IMR-90 (cell line): ENCODE data around the gene FMNL1.

Experiments used
- BHLHE40 ChIP-seq: fragments of 150-350 bp; IDR thresholded peaks from 2 replicates; pipeline ENCODE4 v1.6.1; 2016; ENCODE audit warnings: mild to moderate bottlenecking, low read depth, low read length
- CTCF ChIP-seq: conservative IDR thresholded peaks from 2 replicates; pipeline ENCODE4 v1.5.1; 2012; ENCODE audit warnings: mild to moderate bottlenecking, low read depth, low read length, improper control_type of control experiment
- ELK1 ChIP-seq: fragments of 150-350 bp; IDR thresholded peaks from 2 replicates; pipeline ENCODE4 v1.6.1; 2016; ENCODE audit warnings: low read depth, mild to moderate bottlenecking, low read length, moderate library complexity, borderline replicate concordance
- MAZ ChIP-seq: IDR thresholded peaks from 2 replicates; pipeline ENCODE4 v1.6.1; 2012; ENCODE audit warnings: low read depth, mild to moderate bottlenecking, low read length, improper control_type of control experiment, moderate library complexity, borderline replicate concordance
- MXI1 ChIP-seq: IDR thresholded peaks from 2 replicates; pipeline ENCODE4 v1.6.1; 2012; ENCODE audit warnings: low read depth, mild to moderate bottlenecking, low read length, moderate library complexity, borderline replicate concordance
- POLR2A ChIP-seq: IDR thresholded peaks from 2 replicates; pipeline ENCODE4 v1.6.1; 2012; ENCODE audit warnings: mild to moderate bottlenecking, low read depth, low read length
- RAD21 ChIP-seq: IDR thresholded peaks from 2 replicates; pipeline ENCODE4 v1.6.1; 2012; ENCODE audit warnings: low read length, improper control_type of control experiment
- RFX5 ChIP-seq: IDR thresholded peaks from 2 replicates; pipeline ENCODE4 v1.8.0; 2012; ENCODE audit warnings: low read depth, mild to moderate bottlenecking, low read length, moderate library complexity
- SMC3 ChIP-seq: fragments of 150-350 bp; IDR thresholded peaks from 2 replicates; pipeline ENCODE4 v1.6.1; 2016; ENCODE audit warnings: low read depth, mild to moderate bottlenecking, antibody characterized with exemption, low read length, moderate library complexity
- USF2 ChIP-seq: fragments of 150-350 bp; IDR thresholded peaks from 2 replicates; pipeline ENCODE4 v1.6.1; 2017; ENCODE audit warnings: mild to moderate bottlenecking, antibody characterized with exemption, low read length, low read depth

- no peak for TF ChIP-seq MAZ
- no peak for TF ChIP-seq CTCF
- no peak for TF ChIP-seq SMC3
- TF ChIP-seq MXI1 = no peak
- TF ChIP-seq POLR2A = no peak
- peak; percentile 30; the same call in 1 of the 2 replicates for TF ChIP-seq BHLHE40
- no peak for TF ChIP-seq RFX5
- no peak for TF ChIP-seq USF2
- 0 out of 2 replicates have a peak, but pooled peaks have one; percentile 7 for TF ChIP-seq RAD21
- TF ChIP-seq ELK1 = no peak
Observed at GRCh38 chr17:45265821-45266220, 44.1 kb downstream of the FMNL1 start.
